T-cell (primary cell): ENCODE measurements around the gene CBX6. TPM values are rescaled to one million over a fixed set of nuclear protein-coding genes. Genes with fewer than 3 reads are reported as not detected.

ENCODE experiments used
- ATAC-seq, 4 experiments: fragments of 200-7000 bp in 3 of 4; fragments of 150-1000 bp in 1 of 4; cut with Tn5 transposase; replicated peaks in 1 of 4; 1 replicate in 3 of 4; 2 replicates in 1 of 4; pipeline ENCODE4 v1.10.0; 2021; ENCODE audit warnings: moderate library complexity in 3 of 4, mild to moderate bottlenecking in 2 of 4, moderate number of reproducible peaks in 1 of 4
- CTCF ChIA-PET, 2 donors: fragments of 300-600 bp; sonication (Branson Sonifier 250); formaldehyde crosslinking; loops; one replicate each; lab custom pipeline; 2022; ENCODE audit warnings: antibody characterized with exemption in 2 of 2; lab: Charles Lee
- POLR2A ChIA-PET, 2 donors: fragments of 300-600 bp; sonication (Branson Sonifier 250); formaldehyde crosslinking; loops; one replicate each; lab custom pipeline; 2022; ENCODE audit warnings: antibody characterized with exemption in 2 of 2; lab: Charles Lee
- DNase-seq, 35 experiments: peaks; one replicate each; pipeline versions ENCODE4 v3.0.0 to v3.0.0-alpha.2; 2013 to 2023
- H3K27ac ChIP-seq: one replicate; pipeline ENCODE4 v1.5.1; 2013; ENCODE audit warnings: low read length
- H3K27me3 ChIP-seq, 2 experiments: replicated peaks in 1 of 2; 1 replicate in 1 of 2; 2 replicates in 1 of 2; pipeline versions ENCODE4 v1.6.1 to v1.7.0; 2013; ENCODE audit warnings: low read length in 1 of 2, mixed read lengths in 1 of 2; ENCODE audit not compliant: control insufficient read depth in 2 of 2, insufficient read depth in 2 of 2; ENCODE audit errors: extremely low read depth in 1 of 2
- H3K36me3 ChIP-seq, 2 donors: 1 replicate in 1 of 2; 2 replicates in 1 of 2; pipeline versions ENCODE4 v1.6.1 to v1.7.0; 2013; ENCODE audit warnings: low read length in 1 of 2; ENCODE audit not compliant: control insufficient read depth in 2 of 2, insufficient read depth in 1 of 2; ENCODE audit errors: extremely low read depth in 1 of 2
- H3K4me1 ChIP-seq, 2 experiments: 1 replicate in 1 of 2; 2 replicates in 1 of 2; pipeline versions ENCODE4 v1.6.1 to v1.7.0; 2013; ENCODE audit warnings: low read length in 2 of 2, mixed read lengths in 1 of 2; ENCODE audit not compliant: insufficient read depth in 2 of 2, control insufficient read depth in 1 of 2; ENCODE audit errors: extremely low read depth in 1 of 2
- H3K4me3 ChIP-seq, 2 donors: 1 replicate in 1 of 2; 2 replicates in 1 of 2; pipeline versions ENCODE4 v1.5.1 to v1.7.0; 2013; ENCODE audit warnings: mild to moderate bottlenecking in 2 of 2, low read length in 1 of 2, moderate library complexity in 1 of 2; ENCODE audit not compliant: control insufficient read depth in 1 of 2; ENCODE audit errors: extremely low read depth in 1 of 2
- H3K9me3 ChIP-seq: 2 replicates; pipeline ENCODE4 v1.7.0; 2013
- H3K27ac Mint-ChIP-seq, 2 donors: one replicate each; pipeline ENCODE4 v1.8.0; 2020 to 2021; ENCODE audit warnings: mild to moderate bottlenecking in 2 of 2, mixed read lengths in 2 of 2
- H3K27me3 Mint-ChIP-seq, 2 donors: one replicate each; pipeline ENCODE4 v1.8.0; 2021 to 2022; ENCODE audit warnings: mixed read lengths in 2 of 2
- H3K36me3 Mint-ChIP-seq: one replicate; pipeline ENCODE4 v1.8.0; 2021; ENCODE audit warnings: mixed read lengths
- H3K4me1 Mint-ChIP-seq, 3 donors: one replicate each; pipeline ENCODE4 v1.8.0; 2020 to 2022; ENCODE audit warnings: mixed read lengths in 3 of 3, mild to moderate bottlenecking in 1 of 3
- H3K4me3 Mint-ChIP-seq, 3 donors: one replicate each; pipeline ENCODE4 v1.8.0; 2020 to 2022; ENCODE audit warnings: mild to moderate bottlenecking in 3 of 3, mixed read lengths in 3 of 3, moderate library complexity in 3 of 3
- H3K9me3 Mint-ChIP-seq, 3 donors: one replicate each; pipeline ENCODE4 v1.8.0; 2020 to 2022; ENCODE audit warnings: mixed read lengths in 3 of 3
- WGBS: methylation state at CpG from one replicate; pipeline ENCODE4 v1.1.5; 2013; ENCODE audit warnings: missing lambda C conversion rate; ENCODE audit not compliant: insufficient coverage; 5-methylcytosine and 5-hydroxymethylcytosine counted together
- total RNA-seq, 35 experiments: library from RNA in 6 of 35; stranded (reverse) in 6 of 35; fragments of 120-200 nt in 1 of 35; gene quantifications; one replicate each; pipeline versions ENCODE4 v1.2.1 to v1.2.4 and lab custom pipeline; 2013 to 2026

The CBX6 gene
- total RNA-seq (10 to 100 TPM; 41.2 to 92.0 (median 87.1) TPM), total RNA-seq (lab: John Stamatoyannopoulos, UW) (93.5 to 600 (median 222) reads per million in 29 experiments)
- 32.1 TPM for total RNA-seq (2013)

DNA sequence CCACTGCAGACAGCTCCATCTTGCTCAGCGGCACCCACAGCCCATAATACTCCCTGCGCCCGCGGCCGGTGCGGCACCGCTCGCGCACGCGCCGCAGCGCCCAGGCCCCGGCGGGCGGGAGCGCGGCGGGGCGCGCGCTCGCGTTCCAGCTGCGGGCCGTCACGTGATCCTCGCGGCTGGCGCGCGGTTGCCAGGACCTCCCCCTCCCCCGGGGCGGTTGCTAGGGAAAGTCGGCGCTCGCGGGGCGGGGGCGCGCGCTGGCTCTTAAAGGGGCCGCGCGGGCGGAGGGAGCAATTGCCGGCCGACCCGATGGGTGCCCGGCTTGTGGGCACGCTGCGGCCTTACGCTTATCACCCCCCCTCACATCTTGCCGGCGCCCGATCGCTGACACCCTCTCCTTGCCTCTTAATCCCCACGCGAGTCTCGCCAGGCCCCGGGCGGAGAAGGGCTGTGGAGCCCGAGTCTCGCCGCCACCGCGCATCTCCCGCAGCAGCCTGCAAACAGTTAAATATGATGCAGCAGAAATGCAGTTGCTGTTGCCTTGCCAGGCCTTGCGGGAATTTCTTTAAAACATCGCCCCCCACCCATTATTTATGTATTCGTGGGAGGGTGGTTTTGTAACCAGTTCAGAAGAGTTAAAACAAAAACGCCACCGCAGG lies at the start of gene CBX6:
CBX6 (minus strand) TSS at position 45 of the 659 bp plus-strand sequence; CDS start at position 19, 26 bp downstream.
- DNase-seq: peak; percentile 85 to 97 (median 93)
- Histone ChIP-seq H3K36me3 (peaks cover 1 to 14% of the 10 kb centered on the region in 2 donors), H3K4me3 (peak within 1 kb of the TSS; percentile 90 to 98), H3K27me3 (no peaks in the 10 kb centered on the region), H3K9me3 (no peaks in the 10 kb centered on the region), H3K27ac (peak within 1 kb of the TSS; percentile 76), H3K4me1 (peaks cover 17 to 61% of the 10 kb centered on the region in 2 experiments)
- WGBS: 0% methylated on average over 68 of the region's 73 CpGs
- POLR2A ChIA-PET: interaction anchor here in 1 of 2 donors (0.8 to 1.3 kb wide), 2 partner anchors 446 to 447 kb away, joined by 3 to 4 read pairs; no protein-coding TSS in a partner anchor
- CTCF ChIA-PET: interaction anchor here (0.5 to 2.6 kb wide), 9 partner anchors 106 to 918 kb away, joined by 3 to 9 read pairs (median 4); partner anchors contain the start of genes CBX7 (in 1 of the 2) and RPL3 (in 1 of the 2)
- H3K27ac Mint-ChIP-seq: peak within 1 kb of the TSS; percentile 88 to 93
- H3K9me3 Mint-ChIP-seq: no peaks in the 10 kb centered on the region
- H3K27me3 Mint-ChIP-seq: no peaks in the 10 kb centered on the region
- peak within 1 kb of the TSS; percentile 88 to 94 (median 93) for H3K4me3 Mint-ChIP-seq
- H3K4me1 Mint-ChIP-seq: peaks cover 55 to 60% (median 56%) of the 10 kb centered on the region in 3 donors
- peaks cover 2% of the 10 kb centered on the region for H3K36me3 Mint-ChIP-seq
- peak; percentile 80 to 84 (median 82) for ATAC-seq

GRCh38 chr22:38921806-38922205 lies 49.8 kb upstream of the CBX6 start:
- ATAC-seq: no peak
- no peaks in the 10 kb centered on the region for H3K9me3 ChIP-seq
- Mint-ChIP-seq H3K27ac (no peak overlapping the region), H3K4me3 (no peak overlapping the region), H3K4me1 (no peaks in the 10 kb centered on the region), H3K9me3 (no peaks in the 10 kb centered on the region), H3K27me3 (peaks cover 26 to 27% of the 10 kb centered on the region in 2 donors), H3K36me3 (no peaks in the 10 kb centered on the region)
- H3K4me1 ChIP-seq: no peaks in the 10 kb centered on the region
- CTCF ChIA-PET: interaction anchor here in 1 of 2 donors (0.6 kb wide), 1 partner anchor 22 kb away, joined by 4 read pairs; no protein-coding TSS in a partner anchor
- peaks cover 4 to 33% of the 10 kb centered on the region in 2 experiments for H3K27me3 ChIP-seq
- no peak for DNase-seq
- H3K27ac ChIP-seq: no peak overlapping the region
- WGBS: 88% methylated on average over 1 of the region's 4 CpGs
- POLR2A ChIA-PET: no interaction called here
- H3K4me3 ChIP-seq: no peak overlapping the region
- no peaks in the 10 kb centered on the region for H3K36me3 ChIP-seq

DNA sequence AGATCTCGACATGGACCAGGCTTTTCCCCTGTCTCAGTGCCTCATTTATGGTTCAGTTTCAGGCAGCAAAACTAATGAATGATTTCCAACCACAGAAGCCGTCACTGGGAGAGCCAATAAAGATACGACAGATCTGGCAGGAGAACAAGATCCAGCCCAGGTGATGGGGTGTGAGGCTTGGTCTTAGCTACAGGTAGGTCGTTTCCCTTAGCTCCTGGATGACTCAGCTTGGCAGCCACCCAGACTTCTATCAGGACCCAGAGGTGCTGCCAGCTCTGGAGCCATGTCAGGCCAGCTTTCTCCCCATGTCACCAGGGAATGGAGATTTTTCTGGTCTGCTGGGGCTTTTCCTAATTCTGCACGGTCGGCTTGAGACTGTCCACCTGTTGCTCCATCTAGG lies 49.1 kb upstream of the CBX6 start:
- no peak overlapping the region for H3K27ac ChIP-seq
- H3K36me3 Mint-ChIP-seq: no peaks in the 10 kb centered on the region
- CTCF ChIA-PET: no interaction called here
- no peak for ATAC-seq
- POLR2A ChIA-PET: no interaction called here
- no peaks in the 10 kb centered on the region for H3K9me3 Mint-ChIP-seq
- no peak overlapping the region for H3K4me3 Mint-ChIP-seq
- no peak for DNase-seq
- no peaks in the 10 kb centered on the region for H3K36me3 ChIP-seq
- peaks cover 4 to 33% of the 10 kb centered on the region in 2 experiments for H3K27me3 ChIP-seq
- no peaks in the 10 kb centered on the region for H3K4me1 Mint-ChIP-seq
- H3K4me1 ChIP-seq: no peaks in the 10 kb centered on the region
- no peak overlapping the region for H3K27ac Mint-ChIP-seq
- peaks cover 26% of the 10 kb centered on the region in 2 donors for H3K27me3 Mint-ChIP-seq
- no peaks in the 10 kb centered on the region for H3K9me3 ChIP-seq
- H3K4me3 ChIP-seq: no peak overlapping the region
- 67% methylated on average over 4 of the region's 6 CpGs for WGBS

DNA sequence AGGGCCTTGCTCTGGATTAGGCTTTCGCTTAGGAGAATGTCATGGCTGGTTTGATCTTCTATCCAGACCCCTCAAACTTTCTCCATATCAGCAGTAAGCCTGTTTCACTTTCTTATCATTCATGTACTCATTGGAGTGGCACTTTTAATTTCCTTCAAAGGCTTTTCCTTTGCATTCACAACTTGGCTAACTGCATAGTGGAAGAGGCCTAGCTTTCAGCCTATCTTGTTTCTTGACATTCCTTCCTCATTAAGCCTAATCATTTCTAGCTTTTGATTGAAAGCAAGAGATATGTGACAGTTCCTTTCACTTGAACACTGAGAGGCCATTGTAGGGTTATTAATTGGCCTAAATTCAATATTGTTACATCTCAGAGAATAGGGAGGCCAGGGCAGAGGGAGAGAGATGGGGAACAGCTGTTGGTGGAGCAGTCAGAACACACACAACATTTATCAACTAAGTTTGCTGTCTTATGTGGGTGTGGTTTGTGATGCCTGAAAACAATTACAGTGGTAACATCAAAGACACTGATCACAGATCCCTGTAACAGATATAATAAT lies 47.7 kb upstream of the CBX6 start:
- no peaks in the 10 kb centered on the region for H3K9me3 ChIP-seq
- Mint-ChIP-seq H3K36me3 (no peaks in the 10 kb centered on the region), H3K4me3 (no peak overlapping the region), H3K9me3 (no peaks in the 10 kb centered on the region), H3K27ac (no peak overlapping the region), H3K27me3 (peaks cover 19 to 26% of the 10 kb centered on the region in 2 donors), H3K4me1 (no peaks in the 10 kb centered on the region)
- no CpG with 5 or more reads among the region's 1 CpG for WGBS
- no peak overlapping the region for H3K4me3 ChIP-seq
- ChIA-PET CTCF (no interaction called here), POLR2A (no interaction called here)
- no peaks in the 10 kb centered on the region for H3K36me3 ChIP-seq
- H3K27me3 ChIP-seq: peaks cover 2 to 25% of the 10 kb centered on the region in 2 experiments
- H3K27ac ChIP-seq: no peak overlapping the region
- no peaks in the 10 kb centered on the region for H3K4me1 ChIP-seq
- ATAC-seq: no peak
- DNase-seq: no peak

DNA sequence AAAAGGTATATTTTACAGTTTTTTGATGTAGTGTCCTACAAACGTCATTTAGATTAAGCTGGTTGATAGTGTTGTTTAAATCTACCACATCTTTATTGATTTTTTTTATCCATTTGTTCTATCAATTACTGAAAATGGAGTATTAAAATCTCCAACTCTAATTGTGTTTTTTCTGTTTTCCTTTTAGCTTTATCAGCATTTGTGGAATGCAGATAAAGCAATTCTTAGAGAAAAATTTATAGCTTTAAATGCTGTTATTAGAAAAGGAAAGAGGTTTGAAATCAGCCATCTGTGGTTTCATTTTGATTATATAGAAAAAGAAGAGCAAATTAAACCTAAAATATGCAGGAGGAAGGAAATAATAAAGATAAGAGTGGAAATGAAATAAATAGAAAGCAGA lies 39.4 kb upstream of the CBX6 start:
- H3K4me3 ChIP-seq: no peak overlapping the region
- Mint-ChIP-seq H3K9me3 (peaks cover 0 to 3% (median 0%) of the 10 kb centered on the region in 3 donors), H3K27ac (no peak overlapping the region), H3K4me3 (no peak overlapping the region), H3K4me1 (no peaks in the 10 kb centered on the region), H3K27me3 (peaks cover 26 to 44% of the 10 kb centered on the region in 2 donors), H3K36me3 (no peaks in the 10 kb centered on the region)
- POLR2A ChIA-PET: no interaction called here
- WGBS: no CpG with 5 or more reads among the region's 1 CpG
- no peaks in the 10 kb centered on the region for H3K4me1 ChIP-seq
- no peaks in the 10 kb centered on the region for H3K9me3 ChIP-seq
- H3K27ac ChIP-seq: no peak overlapping the region
- peaks cover 0 to 13% of the 10 kb centered on the region in 2 experiments for H3K27me3 ChIP-seq
- CTCF ChIA-PET: no interaction called here
- DNase-seq (no peak), ATAC-seq (no peak)
- no peaks in the 10 kb centered on the region for H3K36me3 ChIP-seq

GRCh38 chr22:38907767-38908166 lies 35.8 kb upstream of the CBX6 start:
- no peaks in the 10 kb centered on the region for H3K36me3 ChIP-seq
- H3K9me3 ChIP-seq: no peaks in the 10 kb centered on the region
- H3K27me3 ChIP-seq: peaks cover 0 to 11% of the 10 kb centered on the region in 2 experiments
- no peaks in the 10 kb centered on the region for H3K9me3 Mint-ChIP-seq
- no peaks in the 10 kb centered on the region for H3K4me1 ChIP-seq
- no CpG with 5 or more reads among the region's 2 CpGs for WGBS
- H3K27ac ChIP-seq: no peak overlapping the region
- no peaks in the 10 kb centered on the region for H3K4me1 Mint-ChIP-seq
- ChIA-PET CTCF (no interaction called here), POLR2A (no interaction called here)
- H3K36me3 Mint-ChIP-seq: no peaks in the 10 kb centered on the region
- H3K27me3 Mint-ChIP-seq: peaks cover 30 to 41% of the 10 kb centered on the region in 2 donors
- H3K27ac Mint-ChIP-seq: no peak overlapping the region
- DNase-seq (no peak), ATAC-seq (no peak)
- H3K4me3 ChIP-seq: no peak overlapping the region
- H3K4me3 Mint-ChIP-seq: no peak overlapping the region
